HepG2 (cell line): ENCODE measurements around the gene MRPL50. TPM values are rescaled to one million over a fixed set of nuclear protein-coding genes. Genes with fewer than 3 reads are reported as not detected.
A peak's percentile ranks its signal among the peaks of the same experiment; 100 is the strongest.

Experiments used
- CHD4 ChIP-seq: fragments of 200-600 bp; sonication (generic); IDR thresholded peaks from 2 replicates; pipeline ENCODE4 v1.7.0; 2017; ENCODE audit warnings: mild to moderate bottlenecking, low read length, borderline replicate concordance
- FOXK2 ChIP-seq: fragments of 450-650 bp; IDR thresholded peaks from 2 replicates; pipeline ENCODE4 v1.6.1; 2016
- KLF12 ChIP-seq: sonication (generic); formaldehyde crosslinking; IDR thresholded peaks from 2 replicates; pipeline ENCODE4 v1.4.0; 2020; ENCODE audit warnings: missing genetic modification reagents, borderline replicate concordance
- PPARG ChIP-seq: conservative IDR thresholded peaks from 2 replicates; pipeline ENCODE4 v1.6.1; 2016; ENCODE audit warnings: missing biosample characterization, missing genetic modification reagents
- ZNF3 ChIP-seq: IDR thresholded peaks from 2 replicates; pipeline ENCODE4 v1.7.0; 2017; ENCODE audit warnings: inconsistent platforms
- ZNF792 ChIP-seq: IDR thresholded peaks from 2 replicates; pipeline ENCODE4 v1.6.1; 2016
- polyA plus RNA-seq, 8 experiments: library from polyadenylated mRNA; depleted of rRNA in 3 of 8; stranded (reverse) in 7 of 8; unstranded in 1 of 8; fragments of >200 nt; fragmentation: Illumina TruSeq in 4 of 8; extraction: Trizol in 4 of 8; gene quantifications; 2 replicates each; pipeline versions ENCODE4 v1.2.1 to v1.2.3, GENCODE V29; 2011 to 2016; ENCODE audit warnings: low read depth in 4 of 8, missing spikeins in 1 of 8, mixed read lengths in 1 of 8; ENCODE audit not compliant: insufficient read depth in 1 of 8
- total RNA-seq, 5 experiments: library from RNA; depleted of rRNA; stranded (reverse); fragments of >200 nt; fragmentation: Illumina TruSeq; extraction: Trizol; gene quantifications; 2 replicates each; pipeline ENCODE4 v1.2.3, GENCODE V29; 2016; ENCODE audit warnings: low read depth in 1 of 5
- TF ChIP-seq, protein P1 (sequence below): sonication (generic); formaldehyde crosslinking; IDR thresholded peaks from 2 replicates; pipeline ENCODE4 v1.4.0; 2020; ENCODE audit warnings: missing genetic modification reagents, mild to moderate bottlenecking, borderline replicate concordance
- TF ChIP-seq, protein P2 (sequence below): sonication (generic); formaldehyde crosslinking; IDR thresholded peaks from 2 replicates; pipeline ENCODE4 v1.5.1; 2020; ENCODE audit warnings: missing genetic modification reagents, mild to moderate bottlenecking, borderline replicate concordance
- TF ChIP-seq, protein P3 (sequence below), 2 experiments: fragments of 450-650 bp in 1 of 2; sonication (generic) in 1 of 2; formaldehyde crosslinking in 1 of 2; IDR thresholded peaks; 2 replicates each; pipeline versions ENCODE4 v1.6.1 to v1.8.0; 2016 to 2022; ENCODE audit warnings: antibody characterized with exemption in 1 of 2, mild to moderate bottlenecking in 1 of 2, missing genetic modification reagents in 1 of 2
- TF ChIP-seq, protein P4 (sequence below): sonication (generic); formaldehyde crosslinking; IDR thresholded peaks from 2 replicates; pipeline ENCODE4 v1.5.1; 2020; ENCODE audit warnings: mild to moderate bottlenecking, missing genetic modification reagents, borderline replicate concordance

The MRPL50 gene
- total and polyA plus RNA-seq, 2 of the 13 experiments (the other 11 are each of a cell fraction or from before 2014, with no cell fraction given) = 37.1 to 70.0 TPM

DNA sequence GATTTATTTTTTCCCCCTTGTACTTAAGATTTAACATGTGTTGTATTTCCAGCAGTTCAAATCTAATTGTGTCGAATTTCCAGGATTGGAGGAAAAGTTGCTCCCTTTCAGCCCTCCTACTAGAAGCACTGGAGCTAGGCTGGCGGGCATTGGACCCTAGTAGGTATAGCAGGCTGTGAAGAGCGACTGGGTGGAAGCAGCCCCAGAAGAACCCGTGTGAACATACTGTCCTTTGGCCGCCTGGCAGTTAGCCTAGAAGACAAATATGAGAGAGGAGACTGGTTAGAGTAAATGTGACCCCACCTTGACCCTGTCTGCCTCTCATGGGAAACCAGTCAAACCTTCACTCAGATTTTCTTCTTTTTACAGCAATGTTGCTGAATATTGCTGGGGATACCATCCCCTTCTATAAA lies 23.2 kb upstream of the MRPL50 start (continued):
- TF ChIP-seq, protein P1, sequence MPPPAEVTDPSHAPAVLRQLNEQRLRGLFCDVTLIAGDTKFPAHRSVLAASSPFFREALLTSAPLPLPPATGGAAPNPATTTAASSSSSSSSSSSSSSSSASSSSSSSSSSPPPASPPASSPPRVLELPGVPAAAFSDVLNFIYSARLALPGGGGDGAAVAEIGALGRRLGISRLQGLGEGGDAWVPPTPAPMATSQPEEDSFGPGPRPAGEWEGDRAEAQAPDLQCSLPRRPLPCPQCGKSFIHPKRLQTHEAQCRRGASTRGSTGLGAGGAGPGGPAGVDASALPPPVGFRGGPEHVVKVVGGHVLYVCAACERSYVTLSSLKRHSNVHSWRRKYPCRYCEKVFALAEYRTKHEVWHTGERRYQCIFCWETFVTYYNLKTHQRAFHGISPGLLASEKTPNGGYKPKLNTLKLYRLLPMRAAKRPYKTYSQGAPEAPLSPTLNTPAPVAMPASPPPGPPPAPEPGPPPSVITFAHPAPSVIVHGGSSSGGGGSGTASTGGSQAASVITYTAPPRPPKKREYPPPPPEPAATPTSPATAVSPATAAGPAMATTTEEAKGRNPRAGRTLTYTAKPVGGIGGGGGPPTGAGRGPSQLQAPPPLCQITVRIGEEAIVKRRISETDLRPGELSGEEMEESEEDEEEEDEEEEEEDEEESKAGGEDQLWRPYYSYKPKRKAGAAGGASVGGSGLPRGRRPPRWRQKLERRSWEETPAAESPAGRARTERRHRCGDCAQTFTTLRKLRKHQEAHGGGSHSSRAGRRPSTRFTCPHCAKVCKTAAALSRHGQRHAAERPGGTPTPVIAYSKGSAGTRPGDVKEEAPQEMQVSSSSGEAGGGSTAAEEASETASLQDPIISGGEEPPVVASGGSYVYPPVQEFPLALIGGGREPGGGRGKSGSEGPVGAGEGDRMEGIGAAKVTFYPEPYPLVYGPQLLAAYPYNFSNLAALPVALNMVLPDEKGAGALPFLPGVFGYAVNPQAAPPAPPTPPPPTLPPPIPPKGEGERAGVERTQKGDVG (CRISPR knock-in tag) = no peak
- TF ChIP-seq PPARG (CRISPR knock-in tag) (peak; percentile 77), ZNF3 (CRISPR knock-in tag) (no peak), ZNF792 (CRISPR knock-in tag) (no peak; the same call in 1 of the 2 replicates), FOXK2 (no peak), CHD4 (no peak), KLF12 (no peak)
- TF ChIP-seq, protein P2, sequence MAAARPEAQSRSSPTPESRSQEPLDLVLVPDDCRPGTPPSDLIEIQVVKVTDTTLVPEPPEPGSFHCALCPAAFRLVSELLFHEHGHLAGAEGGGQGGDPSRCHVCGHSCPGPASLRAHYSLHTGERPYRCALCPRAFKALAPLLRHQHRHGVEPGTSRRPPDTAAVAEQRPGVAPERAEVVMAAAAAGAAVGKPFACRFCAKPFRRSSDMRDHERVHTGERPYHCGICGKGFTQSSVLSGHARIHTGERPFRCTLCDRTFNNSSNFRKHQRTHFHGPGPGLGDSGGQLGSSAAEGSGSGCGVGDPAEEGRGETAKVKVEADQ (CRISPR knock-in tag) = peak; percentile 57; the same call in 1 of the 2 replicates
- TF ChIP-seq, protein P3, sequence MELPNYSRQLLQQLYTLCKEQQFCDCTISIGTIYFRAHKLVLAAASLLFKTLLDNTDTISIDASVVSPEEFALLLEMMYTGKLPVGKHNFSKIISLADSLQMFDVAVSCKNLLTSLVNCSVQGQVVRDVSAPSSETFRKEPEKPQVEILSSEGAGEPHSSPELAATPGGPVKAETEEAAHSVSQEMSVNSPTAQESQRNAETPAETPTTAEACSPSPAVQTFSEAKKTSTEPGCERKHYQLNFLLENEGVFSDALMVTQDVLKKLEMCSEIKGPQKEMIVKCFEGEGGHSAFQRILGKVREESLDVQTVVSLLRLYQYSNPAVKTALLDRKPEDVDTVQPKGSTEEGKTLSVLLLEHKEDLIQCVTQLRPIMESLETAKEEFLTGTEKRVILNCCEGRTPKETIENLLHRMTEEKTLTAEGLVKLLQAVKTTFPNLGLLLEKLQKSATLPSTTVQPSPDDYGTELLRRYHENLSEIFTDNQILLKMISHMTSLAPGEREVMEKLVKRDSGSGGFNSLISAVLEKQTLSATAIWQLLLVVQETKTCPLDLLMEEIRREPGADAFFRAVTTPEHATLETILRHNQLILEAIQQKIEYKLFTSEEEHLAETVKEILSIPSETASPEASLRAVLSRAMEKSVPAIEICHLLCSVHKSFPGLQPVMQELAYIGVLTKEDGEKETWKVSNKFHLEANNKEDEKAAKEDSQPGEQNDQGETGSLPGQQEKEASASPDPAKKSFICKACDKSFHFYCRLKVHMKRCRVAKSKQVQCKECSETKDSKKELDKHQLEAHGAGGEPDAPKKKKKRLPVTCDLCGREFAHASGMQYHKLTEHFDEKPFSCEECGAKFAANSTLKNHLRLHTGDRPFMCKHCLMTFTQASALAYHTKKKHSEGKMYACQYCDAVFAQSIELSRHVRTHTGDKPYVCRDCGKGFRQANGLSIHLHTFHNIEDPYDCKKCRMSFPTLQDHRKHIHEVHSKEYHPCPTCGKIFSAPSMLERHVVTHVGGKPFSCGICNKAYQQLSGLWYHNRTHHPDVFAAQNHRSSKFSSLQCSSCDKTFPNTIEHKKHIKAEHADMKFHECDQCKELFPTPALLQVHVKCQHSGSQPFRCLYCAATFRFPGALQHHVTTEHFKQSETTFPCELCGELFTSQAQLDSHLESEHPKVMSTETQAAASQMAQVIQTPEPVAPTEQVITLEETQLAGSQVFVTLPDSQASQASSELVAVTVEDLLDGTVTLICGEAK (IDR thresholded peaks at IDR 0.05) = no peak
- TF ChIP-seq, protein P3 (CRISPR knock-in tag; IDR thresholded peaks at IDR 0.05) = no peak; the same call in 1 of the 2 replicates
- TF ChIP-seq, protein P4, sequence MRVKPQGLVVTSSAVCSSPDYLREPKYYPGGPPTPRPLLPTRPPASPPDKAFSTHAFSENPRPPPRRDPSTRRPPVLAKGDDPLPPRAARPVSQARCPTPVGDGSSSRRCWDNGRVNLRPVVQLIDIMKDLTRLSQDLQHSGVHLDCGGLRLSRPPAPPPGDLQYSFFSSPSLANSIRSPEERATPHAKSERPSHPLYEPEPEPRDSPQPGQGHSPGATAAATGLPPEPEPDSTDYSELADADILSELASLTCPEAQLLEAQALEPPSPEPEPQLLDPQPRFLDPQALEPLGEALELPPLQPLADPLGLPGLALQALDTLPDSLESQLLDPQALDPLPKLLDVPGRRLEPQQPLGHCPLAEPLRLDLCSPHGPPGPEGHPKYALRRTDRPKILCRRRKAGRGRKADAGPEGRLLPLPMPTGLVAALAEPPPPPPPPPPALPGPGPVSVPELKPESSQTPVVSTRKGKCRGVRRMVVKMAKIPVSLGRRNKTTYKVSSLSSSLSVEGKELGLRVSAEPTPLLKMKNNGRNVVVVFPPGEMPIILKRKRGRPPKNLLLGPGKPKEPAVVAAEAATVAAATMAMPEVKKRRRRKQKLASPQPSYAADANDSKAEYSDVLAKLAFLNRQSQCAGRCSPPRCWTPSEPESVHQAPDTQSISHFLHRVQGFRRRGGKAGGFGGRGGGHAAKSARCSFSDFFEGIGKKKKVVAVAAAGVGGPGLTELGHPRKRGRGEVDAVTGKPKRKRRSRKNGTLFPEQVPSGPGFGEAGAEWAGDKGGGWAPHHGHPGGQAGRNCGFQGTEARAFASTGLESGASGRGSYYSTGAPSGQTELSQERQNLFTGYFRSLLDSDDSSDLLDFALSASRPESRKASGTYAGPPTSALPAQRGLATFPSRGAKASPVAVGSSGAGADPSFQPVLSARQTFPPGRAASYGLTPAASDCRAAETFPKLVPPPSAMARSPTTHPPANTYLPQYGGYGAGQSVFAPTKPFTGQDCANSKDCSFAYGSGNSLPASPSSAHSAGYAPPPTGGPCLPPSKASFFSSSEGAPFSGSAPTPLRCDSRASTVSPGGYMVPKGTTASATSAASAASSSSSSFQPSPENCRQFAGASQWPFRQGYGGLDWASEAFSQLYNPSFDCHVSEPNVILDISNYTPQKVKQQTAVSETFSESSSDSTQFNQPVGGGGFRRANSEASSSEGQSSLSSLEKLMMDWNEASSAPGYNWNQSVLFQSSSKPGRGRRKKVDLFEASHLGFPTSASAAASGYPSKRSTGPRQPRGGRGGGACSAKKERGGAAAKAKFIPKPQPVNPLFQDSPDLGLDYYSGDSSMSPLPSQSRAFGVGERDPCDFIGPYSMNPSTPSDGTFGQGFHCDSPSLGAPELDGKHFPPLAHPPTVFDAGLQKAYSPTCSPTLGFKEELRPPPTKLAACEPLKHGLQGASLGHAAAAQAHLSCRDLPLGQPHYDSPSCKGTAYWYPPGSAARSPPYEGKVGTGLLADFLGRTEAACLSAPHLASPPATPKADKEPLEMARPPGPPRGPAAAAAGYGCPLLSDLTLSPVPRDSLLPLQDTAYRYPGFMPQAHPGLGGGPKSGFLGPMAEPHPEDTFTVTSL (CRISPR knock-in tag) = peak; percentile 87
